HepG2 (cell line): ENCODE measurements around the gene HADHA. TPM values are rescaled to one million over a fixed set of nuclear protein-coding genes. Genes with fewer than 3 reads are reported as not detected.

Source experiments
- ATAC-seq: fragments of 200-7000 bp; cut with Tn5 transposase; 3 replicates; pipeline ENCODE4 v1.9.1; 2020; ENCODE audit warnings: mild to moderate bottlenecking, moderate library complexity
- BruUV-seq: library from RNA; stranded (reverse); fragments of 400-500 nt; replicated peaks from 2 replicates; lab custom pipeline; 2021; lab: Mats Ljungman, UMichigan
- CTCF ChIA-PET: fragments of 300-600 bp; formaldehyde crosslinking; extraction: SDS; loops from one replicate; lab custom pipeline; 2021; ENCODE audit warnings: low total read pairs, inconsistent platforms, low intra/inter-chr PET ratio; lab: Yijun Ruan, JAX
- POLR2A ChIA-PET: fragments of 350-600 bp; sonication (Branson Sonifier 250); formaldehyde crosslinking; loops from one replicate; lab custom pipeline; 2020; ENCODE audit warnings: antibody characterized with exemption, inconsistent platforms; lab: Yijun Ruan, JAX
- DNase-seq: peaks from one replicate; pipeline ENCODE4 v3.0.0-alpha.2; 2015; ENCODE audit warnings: low spot score
- FAIRE-seq: peaks from 3 replicates; lab custom pipeline; 2011; peaks lifted over from hg19 to GRCh38; lab: Jason Lieb, UNC
- H2AFZ ChIP-seq: one replicate; pipeline ENCODE4 v1.6.1; 2011; ENCODE audit warnings: low read length, inconsistent platforms
- H3K27ac ChIP-seq: fragments of 300-600 bp; 3 replicates; pipeline ENCODE4 v1.8.0; 2011; ENCODE audit warnings: mixed run types, mild to moderate bottlenecking, mixed read lengths, low read length, inconsistent platforms; ENCODE audit not compliant: insufficient read depth; ENCODE audit errors: extremely low read length
- H3K27me3 ChIP-seq, 2 experiments: fragments of 200-600 bp in 1 of 2; 2 replicates in 1 of 2; 3 replicates in 1 of 2; pipeline versions ENCODE4 v1.6.0 to v1.8.0; 2011; ENCODE audit warnings: low read length in 2 of 2, mild to moderate bottlenecking in 2 of 2, moderate library complexity in 2 of 2, inconsistent platforms in 1 of 2; ENCODE audit not compliant: insufficient read depth in 2 of 2, control insufficient read depth in 1 of 2
- H3K36me3 ChIP-seq, 2 experiments: fragments of 200-600 bp in 1 of 2; replicated peaks in 1 of 2; 2 replicates in 1 of 2; 3 replicates in 1 of 2; pipeline versions ENCODE4 v1.5.1 to v1.8.0; 2011; ENCODE audit warnings: low read length in 2 of 2, inconsistent platforms in 1 of 2; ENCODE audit not compliant: insufficient read depth in 2 of 2, control insufficient read depth in 1 of 2
- H3K4me1 ChIP-seq: 2 replicates; pipeline ENCODE4 v1.5.1; 2012; ENCODE audit warnings: low read length, inconsistent platforms; ENCODE audit not compliant: insufficient read depth
- H3K4me2 ChIP-seq: 2 replicates; pipeline ENCODE4 v1.6.0; 2011; ENCODE audit warnings: low read depth, low read length, inconsistent platforms
- H3K4me3 ChIP-seq, 3 experiments: fragments of 200-600 bp in 1 of 3; sonication (generic), shearing (Covaris generic) in 1 of 3; replicated peaks in 1 of 3; 2 replicates each; pipeline ENCODE4 v1.5.1; 2011 to 2016; ENCODE audit warnings: low read length in 3 of 3, inconsistent platforms in 2 of 3, low read depth in 2 of 3, mild to moderate bottlenecking in 2 of 3, control low read depth in 1 of 3, mixed read lengths in 1 of 3; ENCODE audit not compliant: insufficient read depth in 1 of 3
- H3K79me2 ChIP-seq: one replicate; pipeline ENCODE4 v1.6.1; 2011; ENCODE audit warnings: low read length, inconsistent platforms; ENCODE audit not compliant: insufficient read depth
- H3K9ac ChIP-seq: 2 replicates; pipeline ENCODE4 v1.6.0; 2011; ENCODE audit warnings: mild to moderate bottlenecking, low read depth, low read length, inconsistent platforms; ENCODE audit not compliant: insufficient read depth
- H3K9me3 ChIP-seq: 2 replicates; pipeline ENCODE4 v1.5.1; 2012; ENCODE audit warnings: mild to moderate bottlenecking, low read length
- H4K20me1 ChIP-seq: 2 replicates; pipeline ENCODE4 v1.6.0; 2011; ENCODE audit warnings: inconsistent platforms, mild to moderate bottlenecking, low read length, moderate library complexity; ENCODE audit not compliant: insufficient read depth
- GMEB2 ChIP-seq: IDR thresholded peaks from 2 replicates; pipeline ENCODE4 v1.6.1; 2016; ENCODE audit warnings: missing biosample characterization, missing genetic modification reagents, low read depth
- ISX ChIP-seq: sonication (generic); formaldehyde crosslinking; conservative IDR thresholded peaks from 2 replicates; pipeline ENCODE4 v1.5.0; 2020; ENCODE audit warnings: missing genetic modification reagents
- JUND ChIP-seq: sonication (generic); formaldehyde crosslinking; IDR thresholded peaks from 2 replicates; pipeline ENCODE4 v1.8.0; 2022; ENCODE audit warnings: mild to moderate bottlenecking, missing genetic modification reagents
- MLX ChIP-seq: IDR thresholded peaks from 2 replicates; pipeline ENCODE4 v1.6.1; 2016
- MTF1 ChIP-seq: sonication (generic); formaldehyde crosslinking; IDR thresholded peaks from 2 replicates; pipeline ENCODE4 v1.5.0; 2020; ENCODE audit warnings: missing genetic modification reagents
- NRL ChIP-seq: sonication (generic); formaldehyde crosslinking; IDR thresholded peaks from 2 replicates; pipeline ENCODE4 v1.5.0; 2020; ENCODE audit warnings: missing genetic modification reagents, mild to moderate bottlenecking, moderate library complexity, borderline replicate concordance
- SAFB2 ChIP-seq: sonication (generic); formaldehyde crosslinking; IDR thresholded peaks from 2 replicates; pipeline ENCODE4 v1.5.1; 2020; ENCODE audit warnings: missing genetic modification reagents, low read depth, mild to moderate bottlenecking, borderline replicate concordance
- SMAD1 ChIP-seq: sonication (generic); formaldehyde crosslinking; IDR thresholded peaks from 2 replicates; pipeline ENCODE4 v1.4.0; 2020; ENCODE audit warnings: missing genetic modification reagents, low read depth, mild to moderate bottlenecking, borderline replicate concordance
- SP1 ChIP-seq, 2 experiments: fragments of 450-650 bp in 1 of 2; sonication (generic) in 1 of 2; formaldehyde crosslinking in 1 of 2; IDR thresholded peaks; 2 replicates each; pipeline versions ENCODE4 v1.4.0 to v1.6.1; 2016 to 2020; ENCODE audit warnings: missing genetic modification reagents in 1 of 2
- YEATS4 ChIP-seq: sonication (generic); formaldehyde crosslinking; IDR thresholded peaks from 2 replicates; pipeline ENCODE4 v1.4.0; 2020; ENCODE audit warnings: missing genetic modification reagents, borderline replicate concordance
- ZBTB2 ChIP-seq: sonication (generic); formaldehyde crosslinking; IDR thresholded peaks from 2 replicates; pipeline ENCODE4 v1.8.0; 2022; ENCODE audit warnings: low read depth, missing genetic modification reagents
- ZNF225 ChIP-seq: sonication (generic); formaldehyde crosslinking; IDR thresholded peaks from 2 replicates; pipeline ENCODE4 v1.4.0; 2020; ENCODE audit warnings: mild to moderate bottlenecking, missing genetic modification reagents
- ZNF354B ChIP-seq: sonication (generic); formaldehyde crosslinking; IDR thresholded peaks from 2 replicates; pipeline ENCODE4 v1.8.0; 2022; ENCODE audit warnings: mild to moderate bottlenecking, missing genetic modification reagents
- ZNF484 ChIP-seq: sonication (generic); formaldehyde crosslinking; IDR thresholded peaks from 2 replicates; pipeline ENCODE4 v1.5.1; 2020; ENCODE audit warnings: mild to moderate bottlenecking, low read depth, missing genetic modification reagents, borderline replicate concordance
- WGBS: methylation state at CpG from one replicate; pipeline ENCODE4 v1.1.6; 2017; ENCODE audit warnings: low lambda C conversion rate; 5-methylcytosine and 5-hydroxymethylcytosine counted together
- in situ Hi-C: cut with HindIII; loops from 2 replicates; pipeline ENCODE4 v1.10.0; 2017; ENCODE audit warnings: low pct_unique_long_range_greater_than_20kb; ENCODE audit not compliant: extremely low pct_ligation_motif_present
- intact Hi-C: fragments of 100-400 bp; cut with micrococcal nuclease; formaldehyde crosslinking; loops from one replicate; pipeline ENCODE4 v1.10.0; 2022; ENCODE audit not compliant: unreplicated experiment
- polyA plus RNA-seq, 8 experiments: library from polyadenylated mRNA; depleted of rRNA in 3 of 8; stranded (reverse) in 7 of 8; unstranded in 1 of 8; fragments of >200 nt; fragmentation: Illumina TruSeq in 4 of 8; extraction: Trizol in 4 of 8; gene quantifications; 2 replicates each; pipeline versions ENCODE4 v1.2.1 to v1.2.3, GENCODE V29; 2011 to 2016; ENCODE audit warnings: low read depth in 4 of 8, missing spikeins in 1 of 8, mixed read lengths in 1 of 8; ENCODE audit not compliant: insufficient read depth in 1 of 8
- total RNA-seq, 5 experiments: library from RNA; depleted of rRNA; stranded (reverse); fragments of >200 nt; fragmentation: Illumina TruSeq; extraction: Trizol; gene quantifications; 2 replicates each; pipeline ENCODE4 v1.2.3, GENCODE V29; 2016; ENCODE audit warnings: low read depth in 1 of 5
- TF ChIP-seq, protein P1 (sequence below): sonication (generic); formaldehyde crosslinking; IDR thresholded peaks from 2 replicates; pipeline ENCODE4 v1.4.0; 2020; ENCODE audit warnings: missing genetic modification reagents, borderline replicate concordance

The HADHA gene
- total and polyA plus RNA-seq, 2 of the 13 experiments (the other 11 are each of a cell fraction or from before 2014, with no cell fraction given), result 102 to 270 TPM

- in situ Hi-C loops, result no loop called here
- BruUV-seq, result no TSS peak
- Histone ChIP-seq H3K27ac (no peak overlapping the region), H3K4me3 (no peak overlapping the region), H3K4me1 (no peaks in the 10 kb centered on the region), H3K27me3 (no peaks in the 10 kb centered on the region), H3K4me2 (no peak overlapping the region), H3K9ac (no peak overlapping the region), H3K36me3 (peaks cover 31 to 79% of the 10 kb centered on the region in 2 experiments), H3K9me3 (no peaks in the 10 kb centered on the region), H3K79me2 (no peaks in the 10 kb centered on the region)
- ChIA-PET CTCF (no interaction called here), POLR2A (no interaction called here)
- intact Hi-C loops, result no loop called here
- DNase-seq (no peak), ATAC-seq (no peak)
- no peak for TF ChIP-seq YEATS4 (CRISPR knock-in tag)
- TF ChIP-seq SAFB2, result no peak
- no peak for TF ChIP-seq ZBTB2 (CRISPR knock-in tag)
- TF ChIP-seq ISX (CRISPR knock-in tag), result no peak
- no peak for TF ChIP-seq JUND (CRISPR knock-in tag)
- no peak for TF ChIP-seq MLX (CRISPR knock-in tag)
- no peak for TF ChIP-seq ZNF354B (CRISPR knock-in tag)
- no peak for TF ChIP-seq NRL (CRISPR knock-in tag)
- TF ChIP-seq SMAD1 (CRISPR knock-in tag), result no peak
- TF ChIP-seq, protein P1, sequence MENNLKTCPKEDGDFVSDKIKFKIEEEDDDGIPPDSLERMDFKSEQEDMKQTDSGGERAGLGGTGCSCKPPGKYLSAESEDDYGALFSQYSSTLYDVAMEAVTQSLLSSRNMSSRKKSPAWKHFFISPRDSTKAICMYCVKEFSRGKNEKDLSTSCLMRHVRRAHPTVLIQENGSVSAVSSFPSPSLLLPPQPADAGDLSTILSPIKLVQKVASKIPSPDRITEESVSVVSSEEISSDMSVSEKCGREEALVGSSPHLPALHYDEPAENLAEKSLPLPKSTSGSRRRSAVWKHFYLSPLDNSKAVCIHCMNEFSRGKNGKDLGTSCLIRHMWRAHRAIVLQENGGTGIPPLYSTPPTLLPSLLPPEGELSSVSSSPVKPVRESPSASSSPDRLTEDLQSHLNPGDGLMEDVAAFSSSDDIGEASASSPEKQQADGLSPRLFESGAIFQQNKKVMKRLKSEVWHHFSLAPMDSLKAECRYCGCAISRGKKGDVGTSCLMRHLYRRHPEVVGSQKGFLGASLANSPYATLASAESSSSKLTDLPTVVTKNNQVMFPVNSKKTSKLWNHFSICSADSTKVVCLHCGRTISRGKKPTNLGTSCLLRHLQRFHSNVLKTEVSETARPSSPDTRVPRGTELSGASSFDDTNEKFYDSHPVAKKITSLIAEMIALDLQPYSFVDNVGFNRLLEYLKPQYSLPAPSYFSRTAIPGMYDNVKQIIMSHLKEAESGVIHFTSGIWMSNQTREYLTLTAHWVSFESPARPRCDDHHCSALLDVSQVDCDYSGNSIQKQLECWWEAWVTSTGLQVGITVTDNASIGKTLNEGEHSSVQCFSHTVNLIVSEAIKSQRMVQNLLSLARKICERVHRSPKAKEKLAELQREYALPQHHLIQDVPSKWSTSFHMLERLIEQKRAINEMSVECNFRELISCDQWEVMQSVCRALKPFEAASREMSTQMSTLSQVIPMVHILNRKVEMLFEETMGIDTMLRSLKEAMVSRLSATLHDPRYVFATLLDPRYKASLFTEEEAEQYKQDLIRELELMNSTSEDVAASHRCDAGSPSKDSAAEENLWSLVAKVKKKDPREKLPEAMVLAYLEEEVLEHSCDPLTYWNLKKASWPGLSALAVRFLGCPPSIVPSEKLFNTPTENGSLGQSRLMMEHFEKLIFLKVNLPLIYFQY, result no peak
- TF ChIP-seq MTF1, result no peak
- no peak for TF ChIP-seq GMEB2 (CRISPR knock-in tag)
- no peak for TF ChIP-seq ZNF225 (CRISPR knock-in tag)
- no peak for TF ChIP-seq SP1 (IDR thresholded peaks at IDR 0.05)
- no peak for TF ChIP-seq SP1 (CRISPR knock-in tag; IDR thresholded peaks at IDR 0.05)
- no peak for TF ChIP-seq ZNF484 (CRISPR knock-in tag)
- TF ChIP-seq, all 625 proteins: peak for 0
- WGBS, result 96% methylated on average over 7 of the region's 7 CpGs
- no peak for FAIRE-seq
- Histone ChIP-seq H4K20me1 (no peaks in the 10 kb centered on the region), H2AFZ (no peak overlapping the region)
Measured at GRCh38 chr2:26203906-26204305, 40.5 kb downstream of the HADHA start.
